Colonic mucosa (tissue), 4 donors: ENCODE results near the gene DAZAP2. TPM values are rescaled to one million over a fixed set of nuclear protein-coding genes. Genes with fewer than 3 reads are reported as not detected.

Source experiments
- DNase-seq: peaks from one replicate; pipeline ENCODE4 v3.0.0-alpha.2; 2020
- H3K27ac ChIP-seq: fragments of 200-600 bp; one replicate; pipeline ENCODE4 v1.8.0; 2021
- H3K27me3 ChIP-seq: fragments of 200-600 bp; one replicate; pipeline ENCODE4 v1.8.0; 2021
- H3K36me3 ChIP-seq: fragments of 200-600 bp; one replicate; pipeline ENCODE4 v1.8.0; 2021
- H3K4me1 ChIP-seq: fragments of 200-600 bp; one replicate; pipeline ENCODE4 v1.8.0; 2021; ENCODE audit warnings: mild to moderate bottlenecking
- H3K4me3 ChIP-seq: fragments of 200-600 bp; one replicate; pipeline ENCODE4 v1.8.0; 2021
- H3K9ac ChIP-seq, 2 donors: one replicate each; pipeline ENCODE4 v1.7.0; 2013; ENCODE audit warnings: control low read depth in 2 of 2, low read depth in 2 of 2, low read length in 2 of 2
- H3K9me3 ChIP-seq: fragments of 200-600 bp; one replicate; pipeline ENCODE4 v1.8.0; 2021
- CTCF ChIP-seq: fragments of 200-600 bp; IDR thresholded peaks from one replicate; pipeline ENCODE4 v1.8.0; 2022; ENCODE audit warnings: antibody characterized with exemption, mild to moderate bottlenecking
- intact Hi-C: fragments of 100-400 bp; cut with DNase I; formaldehyde crosslinking; loops from one replicate; pipeline ENCODE4 v1.14.1; 2022
- total RNA-seq, 2 donors: library from RNA; stranded (reverse); fragmentation: NEBNext Ultra II Directional in 1 of 2; extraction: Animal tissue kit (Norgen Biotek cat#: 25700) in 1 of 2; gene quantifications; one replicate each; pipeline ENCODE4 v1.2.1, GENCODE V29; 2021
- donor health status: healthy.
- donor health status: DM: no; HTN: no; CAD: no.
- donor health status: DM: no; HTN: no; CAD: no.

Gene DAZAP2
- total RNA-seq, 2 donors from 2014 or later: 220 to 291 TPM

GRCh38 chr12:51200156-51200555 is 38.5 kb upstream of the DAZAP2 start:
- no peaks in the 10 kb centered on the region for H3K36me3 ChIP-seq
- H3K4me3 ChIP-seq: no peak overlapping the region
- TF ChIP-seq CTCF: no peak
- H3K27me3 ChIP-seq: no peaks in the 10 kb centered on the region
- intact Hi-C loops: no loop called here
- H3K9me3 ChIP-seq: no peaks in the 10 kb centered on the region
- H3K27ac ChIP-seq: no peak overlapping the region
- no peaks in the 10 kb centered on the region for H3K4me1 ChIP-seq
- no peak for DNase-seq
- no peak overlapping the region for H3K9ac ChIP-seq

GRCh38 chr12:51200806-51201205 is 37.8 kb upstream of the DAZAP2 start:
- TF ChIP-seq CTCF: no peak

GRCh38 chr12:51202718-51203117 is 35.9 kb upstream of the DAZAP2 start:
- Histone ChIP-seq H3K4me1 (no peaks in the 10 kb centered on the region), H3K9ac (no peak overlapping the region), H3K27ac (no peak overlapping the region), H3K4me3 (no peak overlapping the region), H3K27me3 (no peaks in the 10 kb centered on the region), H3K9me3 (no peaks in the 10 kb centered on the region), H3K36me3 (no peaks in the 10 kb centered on the region)
- no peak for TF ChIP-seq CTCF
- no peak for DNase-seq
- intact Hi-C loops: no loop called here

More at GRCh38 chr12:51200806-51201205, 37.8 kb upstream of the DAZAP2 start:
- DNase-seq: no peak
- Histone ChIP-seq H3K27me3 (no peaks in the 10 kb centered on the region), H3K36me3 (no peaks in the 10 kb centered on the region), H3K4me1 (no peaks in the 10 kb centered on the region), H3K9ac (no peak overlapping the region), H3K27ac (no peak overlapping the region), H3K9me3 (no peaks in the 10 kb centered on the region), H3K4me3 (no peak overlapping the region)
- intact Hi-C loops: no loop called here

- Histone ChIP-seq H3K9ac (no peak overlapping the region), H3K36me3 (no peaks in the 10 kb centered on the region), H3K27ac (no peak overlapping the region), H3K4me1 (no peaks in the 10 kb centered on the region), H3K9me3 (no peaks in the 10 kb centered on the region), H3K4me3 (no peak overlapping the region), H3K27me3 (no peaks in the 10 kb centered on the region)
- no peak for DNase-seq
- TF ChIP-seq CTCF: no peak
- intact Hi-C loops: no loop called here
These were observed 33.3 kb upstream of the DAZAP2 start for GRCh38 chr12:51205350-51205749.

GRCh38 chr12:51208016-51208660 is 30.5 kb upstream of the DAZAP2 start:
- TF ChIP-seq CTCF: no peak
- Histone ChIP-seq H3K36me3 (no peaks in the 10 kb centered on the region), H3K9me3 (no peaks in the 10 kb centered on the region), H3K27me3 (no peaks in the 10 kb centered on the region), H3K9ac (no peak overlapping the region), H3K27ac (no peak overlapping the region), H3K4me3 (no peak overlapping the region), H3K4me1 (no peaks in the 10 kb centered on the region)
- no peak for DNase-seq
- intact Hi-C loops: no loop called here
